Ramos (cell line): ENCODE data around the gene LRRC38.

Experiments
- in situ Hi-C: fragments of 300-500 bp; cut with MboI; formaldehyde crosslinking; loops from one replicate; pipeline ENCODE4 v1.14.3; 2022; ENCODE audit warnings: low sequenced_read_pairs; ENCODE audit not compliant: unreplicated experiment

Gene LRRC38

DNA sequence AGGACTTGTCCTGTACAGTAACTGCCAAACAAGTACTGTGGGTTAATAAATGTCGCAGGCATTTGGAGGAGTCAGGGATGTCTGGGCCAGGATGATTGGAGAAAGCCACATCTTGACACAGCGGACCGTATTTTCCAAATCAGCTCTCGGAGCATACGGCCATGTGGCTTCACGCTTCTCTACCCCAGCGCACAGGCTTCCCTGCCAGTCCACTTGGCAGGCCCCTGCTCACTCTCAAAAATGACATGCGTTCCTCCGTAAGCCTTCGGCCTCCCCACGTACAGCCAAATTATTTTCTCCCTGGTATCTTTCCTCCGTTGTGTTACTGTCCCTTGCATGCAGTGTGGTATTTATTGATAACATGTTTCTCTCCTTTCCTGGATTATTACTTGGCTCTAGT is 7.2 kb upstream of the LRRC38 start:
- in situ Hi-C loops, result no loop called here

DNA sequence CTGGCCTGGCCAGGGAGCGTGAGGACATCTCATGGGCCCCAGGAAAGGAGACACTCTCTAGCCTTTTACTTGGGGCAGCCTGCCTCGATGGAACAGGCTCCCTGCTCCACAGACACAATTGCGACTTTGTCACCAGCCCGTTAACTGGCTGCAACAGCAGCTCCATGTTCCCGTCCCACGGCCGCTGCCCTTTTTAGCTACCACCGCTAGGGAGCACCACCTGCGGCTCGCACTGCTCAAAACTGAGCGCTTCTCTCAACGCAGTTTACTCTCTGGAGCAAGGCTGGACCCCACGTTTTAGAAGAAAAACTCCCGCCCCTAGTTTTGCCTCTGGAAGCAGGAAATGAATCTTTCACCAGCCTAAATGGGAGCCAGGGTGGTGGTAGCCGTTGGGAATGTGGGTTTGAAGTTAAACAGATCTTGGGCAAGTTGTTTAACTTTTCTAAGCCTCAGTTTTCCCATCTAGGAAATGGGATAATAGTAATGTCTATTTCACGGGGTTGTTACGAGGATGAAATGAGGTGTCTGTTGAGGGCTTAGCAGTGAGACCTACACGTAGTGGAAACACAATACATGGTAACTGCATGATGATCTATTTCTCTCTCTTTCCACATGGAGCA is 3.5 kb upstream of the LRRC38 start:
- in situ Hi-C loops, result no loop called here

GRCh38 chr1:13516606-13517005 is 2.8 kb upstream of the LRRC38 start:
- in situ Hi-C loops, result no loop called here

DNA sequence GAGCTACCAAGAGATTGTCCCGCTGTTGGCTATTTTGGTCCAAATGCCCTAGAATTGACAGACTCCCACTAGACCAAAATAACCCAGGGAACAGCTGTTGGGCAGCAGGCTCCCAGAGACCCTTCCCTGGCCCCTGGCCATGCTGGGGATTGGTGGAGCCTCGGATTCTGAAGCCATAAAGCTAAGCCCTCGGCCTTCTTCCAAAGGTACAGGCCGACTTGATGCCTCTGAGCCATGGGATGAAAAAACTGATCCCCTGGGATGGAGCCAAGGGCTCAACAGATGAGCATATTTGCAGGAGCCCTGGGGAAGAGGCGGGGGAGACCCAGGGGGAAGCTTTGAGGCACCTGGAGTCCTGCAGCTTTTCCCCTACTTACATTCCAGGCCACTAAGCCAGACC is 1.0 kb upstream of the LRRC38 start:
- in situ Hi-C loops, result no loop called here

- in situ Hi-C loops, result no loop called here
These were observed 524 bp downstream of the LRRC38 start for GRCh38 chr1:13513063-13513894.

GRCh38 chr1:13512472-13512871 is 1.3 kb downstream of the LRRC38 start:
- in situ Hi-C loops, result no loop called here

DNA sequence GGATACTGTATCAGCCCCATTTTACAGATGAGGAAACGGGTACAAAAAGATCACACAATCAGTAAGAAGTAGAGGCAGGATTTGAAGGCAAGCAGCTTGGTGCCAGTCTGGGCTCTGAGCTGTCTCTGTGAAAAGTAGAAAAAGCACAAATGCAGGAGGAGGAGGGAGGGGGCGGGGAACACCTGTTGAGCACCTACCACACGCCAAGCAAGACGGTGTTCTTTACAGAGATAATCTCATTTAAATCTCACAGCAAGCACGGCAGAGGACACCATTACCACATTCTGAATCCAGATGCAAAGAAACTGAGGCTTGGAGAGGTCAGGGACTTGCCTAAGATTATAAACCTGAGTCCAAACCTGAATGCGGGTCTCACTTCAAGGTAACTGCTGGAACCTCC is 3.3 kb downstream of the LRRC38 start:
- in situ Hi-C loops, result no loop called here

DNA sequence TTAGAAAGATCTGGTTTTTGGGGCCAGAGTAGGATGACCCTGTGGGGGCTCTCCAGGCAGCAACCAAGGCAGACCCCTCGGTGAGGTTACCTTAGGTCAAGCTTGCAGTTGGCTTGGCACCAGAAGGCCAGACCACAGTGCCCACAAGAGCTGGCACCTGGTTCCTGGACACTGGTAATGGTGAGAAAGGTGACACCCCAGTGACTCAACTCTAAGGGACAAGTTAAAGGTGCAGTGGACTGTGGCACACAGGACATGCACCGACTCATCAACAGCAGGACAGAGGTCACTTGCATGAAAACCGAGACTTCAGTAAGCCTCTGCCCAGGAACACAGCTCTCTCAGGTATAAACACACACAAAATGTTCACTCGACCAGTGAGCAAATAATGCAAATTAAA is 6.7 kb downstream of the LRRC38 start:
- in situ Hi-C loops, result no loop called here

- in situ Hi-C loops, result no loop called here
These were observed 8.8 kb downstream of the LRRC38 start for GRCh38 chr1:13505020-13505419.

DNA sequence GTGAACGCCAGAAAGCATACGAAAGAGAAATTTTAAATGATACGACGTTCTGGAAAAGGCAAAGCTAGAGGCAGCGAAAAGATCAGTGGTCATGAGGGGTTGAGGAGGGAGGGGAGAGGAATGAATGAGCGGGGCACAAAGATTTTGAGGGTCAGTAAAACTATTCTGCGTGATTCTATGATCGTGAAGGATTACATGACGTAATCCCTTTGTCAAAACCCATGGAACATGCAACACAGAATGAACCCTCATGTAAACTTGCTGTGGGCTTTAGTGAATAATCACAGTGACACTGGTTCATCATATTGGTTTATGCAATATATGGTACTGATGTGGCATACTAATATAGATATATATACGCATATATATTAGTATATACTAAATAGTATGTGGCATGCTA is 13.0 kb downstream of the LRRC38 start:
- in situ Hi-C loops, result no loop called here

GRCh38 chr1:13499422-13499821 is 14.4 kb downstream of the LRRC38 start:
- in situ Hi-C loops, result no loop called here

DNA sequence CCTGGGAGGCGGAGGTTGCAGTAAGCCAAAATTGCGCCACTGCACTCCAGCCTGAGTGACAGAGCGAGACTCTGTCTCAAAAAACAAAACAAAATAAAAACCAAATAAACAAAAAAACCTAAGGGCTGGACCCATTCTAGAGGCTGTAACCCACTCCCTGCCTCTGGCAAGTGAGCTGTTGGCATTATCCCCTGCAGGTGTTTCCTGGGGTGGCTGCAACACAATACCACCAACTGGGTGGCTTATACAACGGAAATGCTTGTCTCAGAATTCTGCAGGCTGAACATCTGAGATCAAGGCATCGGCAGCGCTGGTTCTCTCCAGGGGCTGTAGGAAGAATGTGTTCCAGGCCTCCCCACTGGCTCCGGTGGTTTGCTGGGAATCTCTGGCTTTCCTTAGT is 15.2 kb downstream of the LRRC38 start:
- in situ Hi-C loops, result no loop called here

DNA sequence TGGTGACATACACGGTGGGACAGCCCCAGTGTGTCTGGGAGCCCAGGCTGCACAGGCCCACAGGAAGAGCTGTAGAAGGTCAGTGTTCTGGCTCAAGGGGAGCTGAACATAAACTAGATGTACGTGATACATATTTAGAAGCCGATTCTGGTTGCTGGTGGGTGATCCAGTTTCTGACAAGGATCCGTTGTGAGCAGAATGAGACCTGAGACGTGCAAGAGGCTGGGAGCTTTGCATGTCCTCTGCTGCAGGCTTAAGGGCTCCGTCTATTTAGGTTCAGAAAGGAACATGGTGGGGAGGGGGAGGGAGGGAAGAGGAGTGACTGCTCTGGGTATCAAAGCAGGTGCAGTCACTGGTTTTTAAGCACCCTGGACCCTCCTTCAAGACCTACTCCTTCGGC is 18.6 kb downstream of the LRRC38 start:
- in situ Hi-C loops, result no loop called here

DNA sequence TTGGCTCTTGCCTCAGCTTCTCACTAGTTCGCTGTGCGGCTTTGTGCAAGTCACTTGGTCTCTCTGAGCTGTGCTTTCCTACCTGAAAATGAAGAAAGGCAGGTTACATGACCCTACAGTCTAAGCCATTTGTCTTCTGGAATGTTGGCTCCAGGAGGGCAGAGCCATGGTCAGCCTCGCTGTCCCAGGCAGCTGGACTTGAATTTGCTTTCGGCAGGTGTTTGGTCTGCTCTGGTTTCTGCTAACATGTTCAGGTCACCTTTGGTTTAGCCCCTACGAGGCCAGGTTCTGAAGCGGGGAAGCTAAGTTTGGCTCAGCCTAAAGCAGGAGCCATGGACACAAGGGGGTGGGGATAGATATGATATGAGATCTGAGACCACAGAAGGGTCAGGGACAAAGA is 19.1 kb downstream of the LRRC38 start:
- in situ Hi-C loops, result no loop called here

GRCh38 chr1:13494025-13494424 is 19.8 kb downstream of the LRRC38 start:
- in situ Hi-C loops, result no loop called here

- in situ Hi-C loops, result no loop called here
These were observed 21.1 kb downstream of the LRRC38 start for GRCh38 chr1:13492711-13493110.

- in situ Hi-C loops, result no loop called here
These were observed 25.8 kb downstream of the LRRC38 start for GRCh38 chr1:13487957-13488356.

DNA sequence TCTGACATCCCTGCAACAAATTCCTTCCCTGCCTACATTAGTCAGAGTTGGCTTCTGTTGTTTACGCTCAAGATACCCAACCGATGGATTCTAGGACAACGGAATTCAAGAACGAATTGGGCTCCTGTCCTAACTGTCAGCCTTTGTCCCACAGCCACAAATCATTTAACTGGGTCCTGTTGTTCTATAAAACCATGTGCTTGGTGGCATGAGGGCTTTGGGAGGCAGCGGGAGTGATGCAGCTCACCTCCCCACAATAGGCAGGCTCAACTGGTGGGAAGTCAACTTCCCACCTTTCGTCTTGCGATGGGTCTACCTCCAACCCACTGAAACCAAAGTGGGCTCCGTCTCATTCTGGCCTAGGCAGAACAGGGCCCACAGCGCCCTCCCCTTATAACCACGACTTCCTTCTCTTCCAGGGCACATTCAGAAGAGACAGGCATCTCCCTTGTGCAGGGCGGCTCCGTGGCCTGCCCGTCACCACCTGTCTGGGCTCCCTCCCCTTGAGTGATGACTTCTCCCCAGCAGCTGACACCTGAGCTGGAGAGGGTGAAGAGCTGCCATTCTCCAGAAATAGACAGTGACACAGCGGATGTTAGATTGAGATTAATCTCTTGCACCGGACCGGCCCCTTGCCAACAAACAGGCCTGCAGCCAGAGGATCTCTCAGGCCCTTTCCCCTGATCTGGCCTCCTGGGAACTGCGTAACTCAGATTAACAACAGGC is 26.5 kb downstream of the LRRC38 start:
- in situ Hi-C loops, result no loop called here

GRCh38 chr1:13483946-13484345 is 29.9 kb downstream of the LRRC38 start:
- in situ Hi-C loops, result no loop called here

GRCh38 chr1:13482600-13482999 is 31.2 kb downstream of the LRRC38 start:
- in situ Hi-C loops, result no loop called here

DNA sequence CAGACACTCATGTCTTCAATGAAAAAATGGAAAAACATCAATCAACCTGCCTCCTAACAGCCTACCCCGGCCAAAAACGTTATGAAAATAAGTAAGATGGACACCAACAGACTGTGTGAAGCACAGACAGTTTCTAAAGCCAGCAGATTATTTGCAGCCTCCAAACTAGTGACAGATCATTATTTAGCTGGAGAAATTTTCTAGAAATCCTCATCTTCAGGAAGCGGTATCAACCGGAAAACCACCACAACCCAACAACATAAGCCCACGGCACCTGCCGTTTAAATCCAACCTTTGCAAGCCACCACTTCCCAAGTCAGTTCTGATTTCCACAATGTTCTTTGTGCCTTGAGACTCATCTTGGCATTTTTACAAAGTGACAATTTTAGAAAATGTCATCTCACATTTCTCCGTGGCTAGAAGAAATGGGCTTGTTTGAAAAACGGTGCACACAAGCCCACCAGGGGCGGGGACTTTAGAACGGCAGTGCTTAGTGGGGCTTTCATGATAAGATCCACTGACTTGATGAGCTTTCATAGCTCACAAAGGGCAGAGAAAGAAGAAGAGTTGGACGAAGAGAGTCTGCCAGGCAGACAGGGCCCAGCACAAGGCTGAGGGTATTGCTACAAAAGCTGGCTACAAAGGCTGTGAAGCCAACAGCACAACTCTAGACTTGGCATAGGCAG is 34.5 kb downstream of the LRRC38 start:
- in situ Hi-C loops, result no loop called here
